Astrocyte (in vitro differentiated cells and primary cell): Measurements from ENCODE around the gene ATP2B3.

Source experiments
- CTCF ChIP-seq: IDR thresholded peaks from 2 replicates; pipeline ENCODE4 v1.5.1; 2011; ENCODE audit warnings: low read depth, mild to moderate bottlenecking, inconsistent platforms, low read length, moderate library complexity; ENCODE audit not compliant: insufficient read depth
- EZH2 ChIP-seq: IDR thresholded peaks from 2 replicates; pipeline ENCODE4 v1.6.1; 2012; ENCODE audit warnings: mild to moderate bottlenecking, low read length, inconsistent platforms; ENCODE audit not compliant: insufficient read depth

DNA sequence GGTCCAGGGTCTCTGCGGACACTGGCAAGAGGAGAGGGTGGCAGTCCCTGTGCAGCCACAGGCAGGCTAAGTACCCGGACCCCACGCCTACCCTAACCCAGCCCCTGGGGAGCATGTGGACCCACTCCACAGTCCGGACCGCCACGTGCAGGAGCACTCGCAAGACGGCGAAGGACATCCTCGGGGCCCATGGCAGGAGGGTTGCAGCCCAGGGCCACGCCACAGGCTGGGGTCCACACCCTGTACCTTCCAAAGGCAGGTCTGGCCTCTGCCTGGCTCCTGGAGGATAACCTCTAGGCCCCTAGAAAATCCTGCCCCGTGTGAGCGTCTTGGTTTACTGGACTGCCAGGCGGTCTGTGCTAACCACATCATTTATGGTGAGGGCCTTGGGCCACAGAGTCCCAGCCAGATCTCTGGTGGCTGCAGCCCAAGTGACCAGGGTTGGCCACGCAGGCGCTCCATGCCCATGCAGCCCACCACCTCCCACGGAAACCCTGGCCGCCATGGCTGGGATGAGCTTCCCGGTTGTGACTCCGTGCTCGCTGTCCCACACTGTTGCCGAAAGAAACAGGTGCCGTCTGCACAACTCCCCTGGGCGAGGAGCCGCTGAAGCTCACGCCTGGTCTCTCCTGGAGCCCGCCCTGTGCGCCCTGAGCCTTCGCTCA, 71.5 kb downstream of the ATP2B3 start:
- TF ChIP-seq CTCF (no peak), EZH2 (no peak)
